Measurements from ENCODE around the gene STX17.

STX17 gene

GRCh38 chr9:99948482-99948881, 42.0 kb downstream of the STX17 start:
- TF ChIP-seq CTCF (IDR thresholded peaks at IDR 0.05; ENCODE audit: low read depth, low read length): no peak
- DNase-seq (ENCODE audit: low read depth): no peak
- H3K4me3 ChIP-seq (ENCODE audit: low read depth, low read length): no peak overlapping the region

GRCh38 chr9:99948896-99949295, 42.4 kb downstream of the STX17 start:
- DNase-seq (ENCODE audit: low read depth): no peak
- TF ChIP-seq CTCF (IDR thresholded peaks at IDR 0.05; ENCODE audit: low read depth, low read length): no peak
- TF ChIP-seq MYC (IDR thresholded peaks at IDR 0.05; ENCODE audit: low read depth, low read length): no peak
- no peak for TF ChIP-seq POLR2A (IDR thresholded peaks at IDR 0.05; ENCODE audit: extremely low read depth, insufficient read length)
- TF ChIP-seq MAX (IDR thresholded peaks at IDR 0.05; ENCODE audit: low read depth, low read length): no peak
- H3K4me3 ChIP-seq (ENCODE audit: low read depth, low read length): no peak overlapping the region

GRCh38 chr9:99953861-99954507, 47.5 kb downstream of the STX17 start:
- DNase-seq (ENCODE audit: low read depth): no peak
- TF ChIP-seq POLR2A (IDR thresholded peaks at IDR 0.05; ENCODE audit: extremely low read depth, insufficient read length) (no peak), MYC (IDR thresholded peaks at IDR 0.05; ENCODE audit: low read depth, low read length) (no peak), CTCF (IDR thresholded peaks at IDR 0.05; ENCODE audit: low read depth, low read length) (no peak), MAX (IDR thresholded peaks at IDR 0.05; ENCODE audit: low read depth, low read length) (no peak)
- H3K4me3 ChIP-seq (ENCODE audit: low read depth, low read length): no peak overlapping the region

GRCh38 chr9:99954819-99955218, 48.4 kb downstream of the STX17 start:
- DNase-seq (ENCODE audit: low read depth): no peak
- TF ChIP-seq MYC (IDR thresholded peaks at IDR 0.05; ENCODE audit: low read depth, low read length) (no peak), POLR2A (IDR thresholded peaks at IDR 0.05; ENCODE audit: extremely low read depth, insufficient read length) (no peak), MAX (IDR thresholded peaks at IDR 0.05; ENCODE audit: low read depth, low read length) (no peak), CTCF (IDR thresholded peaks at IDR 0.05; ENCODE audit: low read depth, low read length) (no peak)
- H3K4me3 ChIP-seq (ENCODE audit: low read depth, low read length): no peak overlapping the region

GRCh38 chr9:99955606-99956005, 49.2 kb downstream of the STX17 start:
- no peak for DNase-seq (ENCODE audit: low read depth)
- no peak for TF ChIP-seq MYC (IDR thresholded peaks at IDR 0.05; ENCODE audit: low read depth, low read length)
- no peak for TF ChIP-seq CTCF (IDR thresholded peaks at IDR 0.05; ENCODE audit: low read depth, low read length)
- no peak for TF ChIP-seq MAX (IDR thresholded peaks at IDR 0.05; ENCODE audit: low read depth, low read length)
- TF ChIP-seq POLR2A (IDR thresholded peaks at IDR 0.05; ENCODE audit: extremely low read depth, insufficient read length): no peak

More at GRCh38 chr9:99955606-99956005, 49.2 kb downstream of the STX17 start:
- no peak overlapping the region for H3K4me3 ChIP-seq (ENCODE audit: low read depth, low read length)

All from NB4 (cell line).